Fibroblast of gingiva (primary cell): ENCODE results near the gene ATXN1L.
"Not testable (repeated sequence)": the region's sequence is repeated elsewhere in the genome, so short reads cannot be mapped to it uniquely, and the experiment has no call there.

ENCODE experiments used
- DNase-seq: peaks from one replicate; pipeline ENCODE4 v3.0.0-alpha.2; 2011; ENCODE audit warnings: low read depth

Gene ATXN1L, protein sequence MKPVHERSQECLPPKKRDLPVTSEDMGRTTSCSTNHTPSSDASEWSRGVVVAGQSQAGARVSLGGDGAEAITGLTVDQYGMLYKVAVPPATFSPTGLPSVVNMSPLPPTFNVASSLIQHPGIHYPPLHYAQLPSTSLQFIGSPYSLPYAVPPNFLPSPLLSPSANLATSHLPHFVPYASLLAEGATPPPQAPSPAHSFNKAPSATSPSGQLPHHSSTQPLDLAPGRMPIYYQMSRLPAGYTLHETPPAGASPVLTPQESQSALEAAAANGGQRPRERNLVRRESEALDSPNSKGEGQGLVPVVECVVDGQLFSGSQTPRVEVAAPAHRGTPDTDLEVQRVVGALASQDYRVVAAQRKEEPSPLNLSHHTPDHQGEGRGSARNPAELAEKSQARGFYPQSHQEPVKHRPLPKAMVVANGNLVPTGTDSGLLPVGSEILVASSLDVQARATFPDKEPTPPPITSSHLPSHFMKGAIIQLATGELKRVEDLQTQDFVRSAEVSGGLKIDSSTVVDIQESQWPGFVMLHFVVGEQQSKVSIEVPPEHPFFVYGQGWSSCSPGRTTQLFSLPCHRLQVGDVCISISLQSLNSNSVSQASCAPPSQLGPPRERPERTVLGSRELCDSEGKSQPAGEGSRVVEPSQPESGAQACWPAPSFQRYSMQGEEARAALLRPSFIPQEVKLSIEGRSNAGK

DNA sequence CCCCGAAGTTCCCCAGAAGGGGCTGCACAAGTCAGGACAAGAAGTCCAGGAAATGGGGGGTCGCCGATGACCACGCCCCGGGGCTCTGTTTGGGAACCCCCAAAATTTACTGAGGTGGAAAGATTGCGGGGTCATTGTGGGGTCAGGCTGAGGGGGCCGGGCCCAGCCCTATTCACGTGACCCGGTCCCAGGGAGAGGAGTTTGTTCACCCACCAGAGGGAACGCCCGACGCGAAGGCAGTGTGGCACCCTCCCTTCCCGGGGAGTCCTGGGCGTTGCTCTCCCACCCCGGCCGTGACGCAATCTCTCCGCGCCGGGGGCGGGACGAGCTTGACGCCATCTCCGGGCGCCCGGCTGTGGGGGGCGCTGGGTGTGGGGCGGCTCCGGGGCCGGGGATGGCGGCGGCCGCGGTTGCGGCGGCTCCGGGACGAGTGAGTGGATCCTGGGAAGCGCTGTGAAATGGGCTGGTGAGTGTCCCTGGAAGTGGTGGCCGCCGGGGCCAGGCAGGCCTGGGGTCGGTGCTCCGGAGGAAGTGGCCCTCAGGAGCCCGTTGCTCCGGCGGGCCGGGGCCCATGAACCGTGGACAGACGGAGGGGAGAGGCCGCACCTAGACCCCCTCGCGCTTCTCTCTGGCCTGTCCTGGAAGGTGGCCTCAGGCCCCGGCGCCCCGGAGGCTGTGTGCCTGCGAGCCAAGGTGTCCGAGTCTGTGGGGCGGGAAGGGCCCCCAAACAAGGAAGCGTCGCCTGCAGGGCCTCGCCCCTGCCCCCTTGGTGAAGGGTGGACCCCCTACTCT is at the start of gene ATXN1L:
Gene ATXN1L (plus strand): TSS at position 338 of the 792 bp plus-strand sequence. CDS start 3,765 bp downstream, outside the sequence.
- DNase-seq, result peak; percentile 93

DNA sequence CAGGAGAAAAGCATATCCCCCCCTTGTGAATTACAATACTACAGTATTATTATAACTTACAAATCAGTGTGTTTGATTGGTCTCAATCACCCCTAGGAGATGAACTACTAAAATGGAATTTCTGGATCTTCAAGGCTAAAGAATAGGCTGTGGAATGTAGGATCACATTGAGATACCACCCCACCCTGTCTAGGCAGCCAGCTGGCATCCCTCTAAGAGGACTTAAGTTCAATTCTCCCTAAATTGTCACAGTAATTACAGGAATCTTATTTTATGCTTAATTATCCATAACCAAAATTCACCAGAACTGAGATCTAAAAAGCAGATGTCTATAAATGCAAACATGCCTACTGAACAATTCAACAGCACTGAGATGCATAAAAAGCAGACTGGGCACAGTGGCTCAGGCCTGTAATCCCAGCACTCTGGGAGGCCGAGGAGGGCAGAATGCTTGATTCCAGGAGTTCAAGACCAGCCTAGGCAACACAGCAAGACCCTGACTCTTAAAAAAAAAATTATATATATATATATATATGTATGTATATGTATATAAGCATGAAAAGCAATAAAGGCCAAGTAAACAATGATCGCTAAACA is 49.2 kb upstream of the ATXN1L start:
- DNase-seq, result no peak

DNA sequence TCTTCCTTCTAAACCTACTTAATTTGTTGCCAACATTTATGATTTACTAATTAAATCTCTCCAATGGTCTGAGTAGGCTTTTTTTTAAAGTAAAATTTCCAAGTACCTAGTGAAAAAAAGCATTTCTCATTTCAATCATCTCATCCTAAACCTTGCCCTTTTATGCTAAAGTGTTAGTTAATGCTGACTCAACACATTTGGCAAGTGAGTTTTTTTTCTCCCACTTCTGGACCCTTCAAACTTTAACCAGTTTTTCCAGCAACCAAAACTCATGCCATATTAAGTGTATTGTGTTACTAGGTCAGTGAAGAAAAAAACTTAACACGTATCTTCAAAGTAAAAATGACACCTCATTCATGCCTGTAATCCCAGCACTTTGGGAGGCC is 42.5 kb upstream of the ATXN1L start:
- DNase-seq, result no peak

DNA sequence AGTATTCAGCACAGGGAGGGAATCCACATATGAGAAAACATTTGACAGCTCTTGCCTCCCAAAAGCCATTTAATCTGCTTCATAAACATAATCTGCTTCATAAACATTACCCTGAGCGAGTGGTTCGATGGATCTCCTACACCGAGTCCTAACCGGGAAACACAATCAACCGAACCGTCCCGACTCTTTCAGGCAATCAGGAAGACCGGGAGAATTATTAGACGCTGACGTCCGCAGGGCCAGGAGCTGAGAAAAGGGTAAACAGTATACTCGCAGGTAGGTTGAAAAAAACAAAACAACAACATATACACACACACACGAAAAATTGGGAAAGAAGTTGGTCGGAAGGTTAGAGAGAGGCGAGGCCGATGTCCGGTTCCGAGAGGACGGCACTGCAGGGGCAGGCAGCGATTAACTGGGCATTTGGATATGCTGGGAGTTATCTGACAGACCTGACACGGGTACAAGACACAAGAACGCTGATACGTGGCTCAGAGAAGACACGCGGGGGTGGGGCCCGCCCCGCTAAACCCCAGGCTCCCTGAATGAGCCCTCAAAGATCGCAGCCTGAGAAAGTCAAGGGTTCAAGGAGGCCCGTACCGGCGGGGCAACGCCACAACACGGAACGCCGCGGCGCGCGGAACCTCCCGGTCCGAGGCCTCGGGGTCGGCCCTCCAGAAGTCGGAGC is 37.7 kb upstream of the ATXN1L start:
- DNase-seq, result peak; percentile 17

DNA sequence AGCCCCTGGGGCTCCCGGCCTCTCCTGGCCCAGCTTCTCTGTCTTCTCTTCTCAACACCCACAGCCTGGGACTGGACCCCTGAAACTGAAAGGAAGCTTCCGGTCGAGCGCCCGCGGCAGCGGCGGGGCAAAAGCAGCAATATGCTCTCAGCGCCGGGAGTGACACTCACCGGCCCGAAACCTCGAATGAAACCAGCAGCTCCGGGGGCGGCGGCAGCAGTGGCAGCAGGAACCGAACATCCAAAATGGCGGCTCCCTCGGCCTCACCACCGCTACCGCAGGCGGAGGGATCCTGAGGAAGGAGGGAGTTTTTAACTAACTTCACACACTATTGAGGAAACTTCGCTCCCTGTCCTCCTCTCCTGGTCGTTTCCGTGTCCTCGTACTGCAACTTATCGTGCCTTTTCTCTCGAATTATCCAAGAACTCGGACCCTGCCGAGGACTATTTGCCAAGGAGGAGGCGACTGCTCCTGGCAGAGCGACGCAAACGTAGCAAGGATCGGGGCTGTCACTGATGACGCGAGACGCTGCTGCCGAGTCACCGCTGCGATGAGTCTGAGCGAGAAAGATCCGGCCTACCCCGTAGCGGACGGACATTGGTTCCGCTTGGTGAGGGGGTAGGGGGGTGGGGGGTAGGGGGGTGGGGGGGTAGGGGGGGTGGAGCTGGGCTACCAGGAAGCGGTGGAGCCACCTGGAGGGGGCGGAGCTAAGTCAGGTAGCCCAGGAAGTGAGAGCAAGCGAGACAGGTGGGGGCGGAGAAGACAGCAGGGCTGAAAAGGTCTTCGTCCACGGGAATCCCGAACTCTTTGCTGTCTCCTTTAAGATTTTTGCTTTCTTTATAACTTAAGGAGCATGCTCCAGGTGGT is 37.0 kb upstream of the ATXN1L start, which contains the start of gene AP1G1:
Gene AP1G1 (minus strand): TSS at position 242 of the 867 bp plus-strand sequence. CDS start 19,355 bp downstream, outside the sequence.
- peak; percentile 99 for DNase-seq

DNA sequence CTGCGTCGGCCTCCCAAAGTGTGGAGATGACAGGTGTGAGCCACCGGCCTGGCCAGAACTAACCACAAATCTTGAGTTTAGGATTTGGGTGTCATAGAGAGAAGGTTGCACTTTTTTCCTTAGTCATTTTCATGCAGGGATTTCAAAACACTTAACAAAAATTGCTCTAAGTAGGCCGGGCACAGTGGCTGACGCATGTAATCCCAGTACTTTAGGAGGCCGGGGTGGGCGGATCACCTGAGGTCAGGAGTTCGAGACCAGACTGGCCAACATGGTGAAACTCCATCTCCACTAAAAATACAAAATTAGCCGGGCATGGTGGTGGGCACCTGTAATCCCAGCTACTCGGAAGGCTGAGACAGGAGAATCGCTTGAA is 35.6 kb upstream of the ATXN1L start:
- DNase-seq, result not testable (repeated sequence)

DNA sequence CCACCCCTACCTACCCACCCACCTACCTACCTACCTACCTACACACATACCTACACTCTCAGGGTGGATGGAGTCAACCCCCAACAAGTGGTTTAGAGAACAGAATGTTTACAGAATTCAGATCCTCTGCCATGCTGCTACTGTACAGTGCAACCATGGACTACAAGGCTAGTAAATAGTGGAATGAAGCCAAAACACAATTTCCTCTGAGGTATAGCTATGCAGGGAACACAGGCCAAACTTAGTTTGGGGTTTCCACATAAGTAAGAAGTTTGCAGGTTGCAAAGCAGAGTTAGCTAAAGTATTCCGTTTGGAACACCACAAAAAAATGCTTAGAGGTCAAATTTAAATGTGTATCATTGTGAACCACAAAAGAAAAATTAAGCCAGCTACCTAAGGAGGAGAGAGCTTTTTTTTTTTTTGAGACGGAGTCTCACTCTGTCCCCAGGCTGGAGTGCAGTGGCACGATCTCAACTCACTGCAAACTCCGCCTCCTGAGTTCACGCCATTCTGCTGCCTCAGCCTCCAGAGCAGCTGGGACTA is 34.4 kb upstream of the ATXN1L start:
- DNase-seq, result peak; percentile 13

DNA sequence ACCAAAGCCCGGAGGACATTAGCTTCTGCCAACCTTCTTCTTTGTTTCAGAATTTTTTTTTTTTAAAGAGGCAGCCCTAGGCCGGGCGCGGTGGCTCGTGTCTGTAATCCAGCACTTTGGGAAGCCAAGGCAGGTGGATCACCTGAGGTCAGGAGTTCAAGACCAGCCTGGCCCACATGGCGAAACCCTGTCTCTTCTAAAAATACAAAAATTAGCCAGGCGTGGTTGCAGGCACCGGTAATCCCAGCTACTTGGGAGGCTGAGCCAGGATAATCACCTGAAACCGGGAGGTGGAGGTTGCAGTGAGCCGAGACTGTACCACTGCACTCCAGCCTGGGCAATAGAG is 28.6 kb upstream of the ATXN1L start:
- not testable (repeated sequence) for DNase-seq

DNA sequence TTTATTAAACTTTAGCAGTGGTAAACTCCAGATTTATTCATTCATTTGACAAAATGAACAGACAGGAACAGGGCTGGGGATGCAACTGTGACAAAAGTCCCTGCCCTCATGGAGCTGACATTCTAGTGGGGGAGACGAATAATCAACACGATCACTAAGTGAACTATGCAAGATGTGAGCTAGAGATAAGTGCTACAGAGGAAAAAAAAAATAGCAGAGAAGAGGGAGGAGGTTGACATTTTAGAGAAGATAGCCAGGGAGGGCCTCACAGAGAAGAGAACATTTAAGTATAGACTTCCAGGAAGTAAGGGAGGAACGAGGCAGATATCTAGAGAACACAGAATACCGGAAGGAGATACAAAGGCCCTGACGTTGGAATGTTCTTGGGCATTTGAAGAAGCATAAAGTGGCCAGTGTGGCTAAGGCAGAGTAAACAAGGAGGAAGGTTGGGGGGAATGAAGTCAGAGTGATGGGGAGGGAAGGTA is 19.2 kb upstream of the ATXN1L start:
- no peak for DNase-seq

DNA sequence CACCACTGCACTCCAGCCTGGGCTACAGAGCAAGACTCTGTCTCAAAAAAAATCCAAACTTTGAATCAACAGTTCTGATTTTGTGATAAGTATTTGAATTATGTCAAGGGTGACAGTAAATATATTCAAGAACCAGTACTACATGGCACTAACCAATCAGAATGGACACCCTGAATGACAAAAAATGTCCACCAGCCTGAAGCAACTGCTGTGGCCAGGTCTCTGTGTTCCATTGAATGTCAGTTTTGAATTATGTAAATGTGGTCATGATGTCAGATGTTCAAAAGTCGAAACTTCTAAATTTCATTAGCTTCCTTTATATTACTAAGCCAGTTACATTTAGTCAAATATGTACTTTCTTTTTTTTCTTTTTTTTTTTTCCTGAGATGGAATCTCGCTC is 15.4 kb upstream of the ATXN1L start:
- DNase-seq, result no peak

DNA sequence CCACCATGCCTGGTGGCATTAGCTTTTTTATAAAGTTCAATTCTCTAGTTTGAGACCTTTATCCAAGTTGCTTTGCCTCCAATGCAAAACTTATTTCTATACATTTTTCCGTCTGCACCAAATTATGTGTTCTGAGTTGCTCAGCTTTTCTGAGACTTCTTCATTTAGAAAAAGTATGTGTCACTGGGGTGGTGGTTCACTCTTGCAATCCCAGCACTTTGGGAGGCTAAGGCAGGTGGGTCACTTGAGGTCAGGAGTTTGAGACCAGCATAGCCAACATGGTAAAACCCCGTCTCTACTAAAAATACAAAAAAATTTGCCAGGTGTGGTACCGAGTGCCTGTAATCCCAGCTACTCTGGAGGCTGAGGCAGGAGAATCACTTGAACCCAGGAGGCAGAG is 14.1 kb upstream of the ATXN1L start:
- DNase-seq, result not testable (repeated sequence)

DNA sequence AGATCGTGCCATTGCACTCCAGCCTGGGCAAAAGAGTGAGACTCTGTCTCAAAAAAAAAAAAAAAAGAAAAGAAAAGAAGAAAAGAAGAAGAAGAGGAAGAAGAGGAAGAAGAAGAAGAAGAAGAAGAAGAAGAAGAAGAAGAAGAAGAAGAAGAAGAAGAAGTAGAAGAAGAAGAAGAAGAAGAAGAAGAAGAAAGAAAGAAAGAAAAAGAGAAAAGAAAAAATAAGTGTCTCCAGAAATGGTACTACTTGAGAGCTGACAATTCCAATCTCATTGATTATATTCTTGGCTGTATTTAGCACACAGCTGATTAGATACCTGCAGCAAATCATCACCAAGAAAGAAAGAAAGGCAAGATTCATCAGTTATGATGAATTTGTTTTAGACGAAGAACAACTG is 13.7 kb upstream of the ATXN1L start:
- not testable (repeated sequence) for DNase-seq

DNA sequence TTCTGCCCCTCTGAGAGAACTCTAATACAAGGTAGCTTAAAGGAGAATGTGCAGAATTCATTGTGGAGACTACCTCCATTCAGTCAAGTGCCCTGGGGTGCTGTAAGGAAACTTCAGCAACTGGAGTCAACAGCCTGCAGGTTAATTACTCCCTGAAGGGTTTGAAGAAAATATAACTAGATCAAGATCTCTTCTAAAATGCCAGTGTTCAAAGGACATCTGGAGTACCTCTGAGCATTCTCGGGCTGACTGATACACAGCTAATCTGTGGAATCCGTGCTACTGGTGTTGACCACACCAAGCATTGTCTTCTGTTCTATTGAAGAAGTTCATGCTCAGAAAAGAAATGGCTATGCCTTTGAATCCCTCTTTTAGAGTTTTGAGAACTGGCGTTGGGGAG is 11.5 kb upstream of the ATXN1L start:
- no peak for DNase-seq

DNA sequence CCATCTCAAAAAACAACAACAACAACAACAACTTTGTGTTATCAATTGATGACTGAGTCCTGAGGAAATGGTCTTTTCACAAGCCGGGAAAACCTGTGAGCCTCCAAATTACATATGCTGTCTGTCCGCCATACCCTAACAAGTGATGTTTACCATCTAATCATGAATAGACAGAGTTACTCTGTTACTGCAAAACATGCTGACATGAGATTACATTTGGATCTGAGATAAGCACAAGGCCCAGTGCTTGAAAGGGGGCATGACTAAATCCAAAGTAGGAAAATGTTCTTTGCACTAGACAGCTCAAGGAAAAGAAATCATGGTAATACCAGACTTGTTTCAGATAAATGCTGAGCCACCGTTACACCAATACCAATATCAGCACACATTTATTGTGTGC is 8.6 kb upstream of the ATXN1L start:
- no peak for DNase-seq

DNA sequence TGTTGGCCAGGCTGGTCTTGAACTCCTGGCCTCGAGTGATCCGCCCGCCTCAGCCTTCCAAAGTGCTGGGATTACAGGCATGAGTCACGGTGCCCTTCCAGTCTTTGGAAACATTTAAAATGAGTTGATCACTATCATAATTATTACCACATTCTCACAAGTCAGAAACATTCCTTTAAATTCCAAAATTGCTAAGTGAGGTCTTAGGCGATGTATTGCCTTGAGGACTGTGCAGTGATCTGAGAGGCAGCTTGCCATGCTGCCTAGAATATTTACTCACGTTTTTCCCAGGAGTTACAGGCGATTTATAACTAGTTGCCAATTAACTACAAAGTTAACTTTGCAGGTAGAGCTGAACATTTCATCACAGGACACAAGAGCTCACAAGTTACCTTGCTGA is 5.7 kb upstream of the ATXN1L start:
- peak; percentile 65 for DNase-seq

DNA sequence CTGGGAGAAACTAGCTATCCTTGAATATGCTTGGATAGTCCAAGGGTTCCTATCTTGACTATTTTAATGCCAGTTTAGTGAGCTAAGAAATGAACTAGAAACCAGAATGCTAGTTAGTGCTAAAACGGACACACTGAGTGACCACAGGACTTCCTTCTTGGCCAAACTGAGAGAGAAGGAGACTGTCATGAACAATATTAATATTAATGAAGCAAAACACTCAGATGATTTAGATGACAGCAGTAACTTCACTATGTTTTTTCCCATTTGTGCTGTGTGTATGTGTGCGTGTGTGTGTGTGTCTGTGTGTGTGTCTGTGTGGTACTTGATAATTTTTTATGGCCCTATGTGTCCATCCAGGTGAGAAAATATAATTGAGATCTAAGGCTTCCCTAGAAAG is 2.2 kb upstream of the ATXN1L start:
- DNase-seq, result no peak

DNA sequence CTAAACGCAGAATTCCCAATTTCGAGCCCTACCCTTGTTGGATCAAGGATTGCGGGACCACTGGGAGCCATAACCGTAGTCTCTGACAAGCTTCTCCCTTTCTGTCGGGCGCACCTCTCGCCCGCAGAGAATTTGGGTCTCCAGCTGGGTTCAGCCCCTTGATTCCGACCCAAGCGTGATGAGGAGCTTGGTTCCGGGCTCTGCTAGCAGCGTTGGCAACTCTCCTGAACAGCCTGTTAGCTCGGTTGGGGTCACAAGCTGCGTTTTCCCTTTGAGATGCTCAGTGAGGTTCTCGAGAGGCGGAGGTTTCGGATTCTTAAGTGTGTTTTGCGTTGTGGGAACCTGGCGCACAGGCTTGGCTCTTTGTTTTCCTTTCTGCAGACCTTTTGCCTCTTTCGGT is 655 bp downstream of the ATXN1L start:
- DNase-seq, result no peak

DNA sequence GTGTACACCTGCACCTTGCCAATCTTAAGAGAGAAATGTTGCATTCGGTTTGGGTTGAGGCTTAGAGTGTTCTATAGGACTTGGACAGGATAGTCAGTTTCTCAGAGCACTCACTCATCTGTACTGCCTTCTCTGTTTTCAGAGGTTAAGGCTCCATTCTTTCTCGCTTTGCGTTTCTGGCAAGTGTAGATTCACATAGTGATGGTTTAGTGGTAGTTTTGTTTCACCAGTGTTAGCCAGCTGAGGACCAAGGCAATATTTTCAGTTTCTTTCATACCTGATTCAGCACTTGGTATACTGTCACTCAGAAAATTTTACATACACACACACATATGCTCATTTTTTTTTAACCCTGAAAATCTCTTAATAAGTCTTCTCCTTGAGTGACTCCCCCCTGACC is 1.3 kb downstream of the ATXN1L start:
- DNase-seq, result no peak

DNA sequence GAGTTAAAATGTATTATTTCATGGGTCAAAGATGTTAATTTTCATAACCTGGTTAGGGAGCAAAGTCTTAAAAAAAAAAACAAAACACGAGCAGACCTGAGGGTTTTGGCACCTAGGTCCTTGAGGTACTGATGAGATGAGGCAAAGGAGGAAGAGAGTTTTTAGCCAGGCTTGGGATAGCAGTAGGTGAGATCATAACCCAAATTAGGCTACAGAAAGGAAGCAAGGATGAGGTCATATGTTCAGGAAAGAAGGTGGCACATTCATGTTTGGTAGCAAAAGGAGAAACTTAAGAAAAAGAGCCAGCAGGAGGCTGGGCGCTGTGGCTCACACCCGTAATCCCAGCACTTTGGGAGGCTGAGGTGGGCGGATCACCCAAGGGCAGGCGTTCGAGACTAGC is 2.8 kb downstream of the ATXN1L start:
- no peak for DNase-seq

DNA sequence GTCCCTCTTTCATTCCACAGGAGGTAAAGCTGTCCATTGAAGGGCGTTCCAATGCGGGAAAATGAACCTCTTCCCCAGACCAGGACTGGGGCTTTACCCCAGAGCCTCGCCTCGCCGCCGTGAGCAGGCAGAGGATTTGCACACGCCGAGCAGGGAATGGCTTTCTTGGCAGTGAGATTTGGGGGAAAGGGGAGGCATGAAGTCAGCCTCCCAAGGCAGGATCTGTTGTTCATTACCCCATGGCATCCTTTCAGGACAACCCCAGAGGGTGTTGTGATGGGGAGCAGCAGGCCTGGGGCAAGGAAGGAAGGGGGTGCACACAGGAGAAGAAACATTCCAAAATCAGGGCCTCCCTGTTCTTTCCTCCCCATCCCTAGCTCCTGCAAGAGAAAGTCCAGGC is 6.0 kb downstream of the ATXN1L start:
- peak; percentile 19 for DNase-seq
